ENCODE measurements around the gene HMCN1.
"Not testable (repeated sequence)": the region's sequence is repeated elsewhere in the genome, so short reads cannot be mapped to it uniquely, and the experiment has no call there.

The HMCN1 gene

DNA sequence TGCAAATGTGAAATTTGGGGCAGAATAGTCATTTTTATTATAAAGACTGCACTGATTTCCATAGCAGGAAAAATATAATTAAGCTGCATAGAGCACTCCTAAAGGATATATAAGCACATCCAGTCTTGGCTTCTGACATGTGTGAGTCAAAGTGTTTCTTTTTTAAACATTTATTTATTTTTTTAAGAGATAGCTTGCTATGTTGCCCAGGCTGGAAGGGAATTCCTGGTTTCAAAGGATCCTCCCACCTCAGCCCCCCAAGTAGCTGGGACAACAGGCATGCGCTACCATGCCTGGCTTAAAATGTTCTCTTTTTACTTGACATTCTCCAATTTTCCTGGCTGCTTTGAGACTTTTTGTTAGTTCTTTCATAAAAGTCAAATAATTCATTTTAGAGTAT is 126.1 kb downstream of the HMCN1 start:
- no peak for DNase-seq

DNA sequence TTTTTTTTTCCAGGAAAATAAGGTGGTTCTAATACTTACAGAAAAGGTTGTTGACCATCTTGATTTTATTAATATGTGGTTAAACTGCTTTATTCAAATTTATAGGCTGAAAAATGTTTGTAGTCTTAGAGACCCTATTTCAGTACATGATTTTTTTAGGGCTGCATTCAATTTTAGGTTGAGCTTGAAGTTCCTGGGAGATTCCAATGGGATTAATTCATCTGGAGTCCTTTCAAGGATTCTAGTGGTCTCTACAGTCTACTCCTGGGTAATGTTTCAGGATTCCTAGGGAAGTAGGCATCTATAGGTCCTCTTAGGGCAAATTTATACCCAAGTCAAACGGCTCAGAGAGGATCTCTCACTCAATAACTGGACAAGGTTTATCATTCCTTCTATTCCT is 126.7 kb downstream of the HMCN1 start:
- no peak for DNase-seq

DNA sequence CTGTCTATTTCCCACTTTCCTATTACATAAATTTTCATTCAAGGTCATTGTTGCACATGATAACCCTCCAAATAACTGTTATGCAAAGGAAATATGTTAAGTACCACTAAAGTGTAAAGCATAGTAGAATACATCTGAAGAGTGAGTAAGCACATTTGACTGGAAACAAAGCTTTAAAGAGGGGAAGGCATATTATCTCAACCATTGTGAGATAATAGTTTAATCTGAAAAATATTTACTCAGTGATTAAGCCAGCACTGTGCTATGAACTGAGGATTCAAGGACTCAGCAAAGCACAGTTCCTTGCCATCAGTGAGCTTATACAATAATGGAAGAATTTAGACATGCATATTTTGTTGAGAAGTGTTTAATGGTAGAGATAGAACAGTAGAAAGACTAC is 127.4 kb downstream of the HMCN1 start:
- no peak for DNase-seq

DNA sequence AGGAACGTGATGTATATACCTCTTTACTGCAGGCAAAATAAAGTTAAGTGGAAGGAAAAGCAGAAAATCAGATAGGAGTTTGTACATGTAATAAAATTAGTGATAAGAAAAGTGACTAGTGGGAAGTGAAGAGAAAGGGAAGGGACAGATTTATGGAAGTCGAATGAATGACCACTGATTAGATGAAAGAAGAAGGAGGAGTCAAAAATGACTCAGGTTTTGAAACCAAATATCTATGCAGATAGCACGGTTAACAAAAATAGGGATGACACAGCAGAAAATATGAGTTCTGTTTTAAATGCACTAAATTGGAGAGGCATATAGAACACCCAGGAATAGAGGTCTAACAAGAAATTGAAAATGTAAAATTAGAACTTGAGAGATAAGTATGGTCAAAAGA is 128.0 kb downstream of the HMCN1 start:
- no peak for DNase-seq

DNA sequence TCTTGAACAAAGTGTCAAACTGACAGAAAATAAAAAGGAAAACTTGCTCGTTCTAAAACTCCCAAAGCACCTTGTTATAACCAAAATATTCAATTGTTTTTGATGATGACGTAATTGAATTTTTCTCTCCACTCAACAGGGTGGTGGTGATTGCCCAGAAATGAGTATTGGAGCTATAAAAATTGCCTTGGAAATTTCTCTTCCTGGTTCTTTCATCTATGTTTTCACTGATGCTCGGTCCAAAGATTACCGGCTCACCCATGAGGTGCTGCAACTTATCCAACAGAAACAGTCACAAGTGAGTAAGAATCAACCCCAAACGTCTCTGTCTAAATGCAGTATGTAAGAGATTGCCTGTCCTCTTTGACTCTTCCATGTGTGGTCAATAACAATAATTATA is 130.1 kb downstream of the HMCN1 start:
- no peak for DNase-seq

DNA sequence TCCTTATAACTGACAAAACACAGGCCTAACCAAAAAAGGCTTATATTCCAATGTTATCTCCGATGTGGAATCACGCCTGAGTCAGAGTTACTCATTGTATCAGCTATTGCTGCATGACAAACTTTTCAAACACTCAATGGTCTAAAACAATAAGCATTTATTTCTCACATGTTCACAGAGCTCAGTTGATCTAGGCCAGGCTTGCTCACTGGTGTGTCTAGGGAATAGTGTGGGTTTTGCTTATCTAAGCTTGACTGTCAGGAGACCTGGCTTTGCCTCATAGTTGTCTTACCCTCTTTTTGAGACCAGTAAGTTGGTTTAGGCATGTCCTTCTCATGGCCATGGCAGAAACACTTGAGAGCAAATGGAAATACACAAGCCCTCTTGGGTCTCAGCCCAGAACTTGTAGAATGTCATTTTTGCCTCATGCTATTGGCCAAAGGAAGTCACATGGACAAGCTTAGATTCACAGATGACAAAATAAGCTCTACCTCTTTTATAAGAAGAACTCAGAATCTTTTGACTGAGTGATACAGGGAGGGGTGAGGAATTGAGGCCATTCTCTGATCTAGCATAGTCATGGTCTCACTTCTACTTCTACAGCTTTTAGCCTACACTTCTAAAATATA is 130.8 kb downstream of the HMCN1 start:
- no peak for DNase-seq

DNA sequence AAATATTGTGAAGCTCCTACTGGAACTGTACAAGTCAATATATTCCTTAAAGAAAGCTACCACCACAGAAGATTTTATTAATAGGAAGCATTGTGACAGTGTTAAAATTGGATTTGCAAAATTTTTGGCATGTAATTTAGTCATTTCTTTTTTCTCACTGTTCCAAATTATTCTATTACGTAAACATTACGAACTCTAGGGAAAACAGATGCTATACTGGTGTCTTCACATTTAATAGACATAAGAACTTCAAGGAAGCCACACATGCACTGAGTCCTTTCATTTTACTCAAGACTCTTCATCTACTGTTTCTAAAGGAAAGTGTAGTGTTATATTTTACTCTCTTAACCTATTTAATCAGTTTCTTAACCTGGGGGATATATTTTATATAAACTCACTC is 135.4 kb downstream of the HMCN1 start:
- DNase-seq, result no peak

DNA sequence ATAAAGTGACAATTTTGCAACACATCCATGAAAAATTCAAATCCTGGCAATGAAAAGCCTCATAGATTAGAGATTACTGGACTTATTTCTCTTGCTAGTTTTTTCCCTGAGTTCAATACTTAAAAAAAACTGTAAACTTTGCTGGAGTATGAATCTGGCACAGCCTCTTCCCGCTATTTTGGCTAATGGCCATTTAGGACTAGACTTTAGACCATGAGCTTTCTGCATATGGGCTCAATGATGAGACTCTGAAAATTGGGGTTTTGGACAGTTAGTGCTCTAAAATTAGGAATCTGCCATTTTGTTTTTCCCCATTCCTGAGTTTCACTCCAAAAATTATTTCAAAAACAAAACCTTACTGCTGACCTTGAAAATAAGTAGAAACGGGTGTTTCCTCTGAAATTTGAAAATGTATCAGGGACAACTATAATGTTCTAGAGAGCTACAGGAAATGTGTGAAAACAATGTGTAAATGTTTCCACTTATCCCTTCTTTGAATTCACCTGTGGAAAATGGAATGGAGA is 137.5 kb downstream of the HMCN1 start:
- DNase-seq, result no peak

DNA sequence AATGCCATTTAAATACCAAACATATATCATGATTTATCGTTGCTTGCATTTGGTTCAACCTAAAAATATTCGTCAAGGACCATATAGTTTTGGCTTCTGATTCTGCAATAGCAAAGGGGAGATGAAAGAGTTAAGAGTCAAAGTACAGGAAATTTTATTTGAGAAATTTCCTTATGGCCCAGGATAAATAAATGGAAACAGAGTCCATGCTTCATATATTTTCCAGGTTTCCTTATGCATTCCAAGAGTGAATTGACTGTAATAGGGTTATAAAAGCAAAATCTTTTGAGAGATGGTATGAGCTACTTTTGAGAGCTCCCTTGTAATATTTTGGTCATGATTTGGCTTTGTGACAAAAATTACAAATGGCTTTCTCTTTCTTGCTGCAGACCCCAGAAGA is 140.1 kb downstream of the HMCN1 start:
- no peak for DNase-seq

DNA sequence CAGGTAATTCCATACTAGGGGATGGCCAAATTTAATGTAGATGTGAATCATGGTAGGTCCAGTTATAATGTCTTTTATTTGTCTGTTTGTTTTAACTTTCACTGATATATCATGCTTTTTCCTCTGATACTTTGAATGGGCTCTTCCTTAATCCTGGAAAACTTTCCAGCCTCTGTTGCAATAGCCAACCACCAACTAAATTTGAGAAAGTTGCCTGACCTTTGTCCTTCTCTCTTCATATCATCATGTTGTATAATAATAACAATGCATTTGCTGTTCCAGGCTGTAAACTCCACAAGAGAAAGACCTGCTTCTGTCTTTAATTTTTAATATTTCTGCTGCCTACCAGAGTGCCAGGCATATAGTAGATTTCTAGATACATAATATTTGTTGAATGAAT is 146.1 kb downstream of the HMCN1 start:
- no peak for DNase-seq

DNA sequence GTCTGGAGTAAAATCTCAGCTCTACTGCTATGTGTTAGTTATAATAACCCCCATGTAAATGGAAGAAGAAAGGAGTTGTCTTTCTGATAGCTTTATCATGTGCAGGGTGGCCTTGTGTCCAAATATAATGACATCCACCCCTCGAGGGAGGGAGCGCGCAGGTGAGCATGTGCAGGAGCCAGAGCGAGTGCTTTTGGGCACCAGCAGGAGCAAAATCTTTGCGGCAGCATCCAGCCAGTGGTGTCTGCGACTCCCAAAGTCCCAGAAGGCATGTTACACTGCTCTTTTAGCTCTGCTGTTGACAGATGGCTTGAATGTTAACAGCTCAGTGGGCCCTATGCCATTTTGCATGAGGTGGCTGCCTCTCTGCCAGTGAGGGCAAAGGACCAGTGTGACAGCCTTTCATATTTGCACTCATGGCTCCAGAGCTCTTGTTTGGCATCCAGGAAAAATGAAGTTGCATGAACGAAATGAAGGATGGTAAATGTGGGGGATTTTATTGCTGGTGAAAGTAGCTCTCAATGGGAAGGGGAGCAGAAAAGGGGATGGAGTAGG is 146.7 kb downstream of the HMCN1 start:
- no peak for DNase-seq

DNA sequence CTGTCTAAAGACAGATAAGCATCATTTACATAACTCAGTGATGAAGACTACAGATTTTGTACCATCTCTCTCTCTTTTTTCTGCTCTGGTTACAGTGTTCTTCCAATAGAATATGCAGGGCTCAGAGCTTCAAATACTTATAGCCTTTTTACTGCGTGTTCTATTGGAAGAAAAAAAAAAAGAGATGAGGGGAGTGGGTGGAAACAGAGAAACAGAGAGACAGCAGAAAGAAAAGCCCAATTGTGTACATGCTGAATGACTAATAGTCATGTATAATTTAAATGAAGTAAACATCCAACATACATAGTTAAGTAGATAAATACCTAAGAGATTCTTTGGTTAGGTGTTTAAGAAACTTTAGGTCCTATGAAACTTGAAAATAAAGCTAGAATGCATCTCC is 151.9 kb downstream of the HMCN1 start:
- no peak for DNase-seq

DNA sequence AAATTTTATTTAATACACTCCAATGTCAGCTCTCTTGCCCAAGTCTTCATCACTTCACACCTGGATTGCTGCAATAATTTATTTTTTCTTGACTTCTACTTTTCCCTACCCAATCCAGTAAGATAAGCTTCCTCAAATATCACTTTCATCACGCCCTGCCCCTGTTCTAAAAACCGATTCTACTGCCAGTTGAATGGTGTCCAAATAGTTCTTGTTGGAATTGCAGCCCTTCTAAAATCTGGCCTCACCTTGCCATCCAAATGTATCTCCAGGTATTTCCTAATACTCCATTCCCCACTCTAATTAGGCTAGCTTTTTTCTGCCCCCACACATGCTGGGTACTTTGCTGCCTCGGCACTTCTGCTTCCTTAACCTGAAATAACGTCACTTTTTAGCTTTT is 152.5 kb downstream of the HMCN1 start:
- DNase-seq, result no peak

DNA sequence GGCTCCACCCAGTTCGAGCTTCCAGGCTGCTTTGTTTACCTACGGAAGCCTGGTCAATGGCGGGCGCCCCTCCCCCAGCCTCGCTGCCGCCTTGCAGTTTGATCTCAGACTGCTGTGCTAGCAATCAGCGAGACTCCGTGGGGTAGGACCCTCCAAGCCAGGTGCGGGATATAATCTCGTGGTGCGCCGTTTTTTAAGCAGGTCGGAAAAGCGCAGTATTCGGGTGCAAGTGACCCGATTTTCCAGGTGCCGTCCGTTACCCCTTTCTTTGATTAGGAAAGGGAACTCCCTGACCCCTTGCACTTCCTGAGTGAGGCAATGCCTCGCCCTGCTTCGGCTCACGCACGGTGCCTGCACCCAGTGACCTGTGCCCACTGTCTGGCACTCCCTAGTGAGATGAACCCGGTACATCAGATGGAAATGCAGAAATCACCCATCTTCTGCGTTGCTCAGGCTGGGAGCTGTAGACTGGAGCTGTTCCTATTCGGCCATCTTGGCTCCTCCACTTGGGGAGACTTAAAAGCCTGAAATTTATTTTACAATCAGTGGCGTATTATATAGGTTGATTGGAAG is 158.7 kb downstream of the HMCN1 start:
- DNase-seq, result not testable (repeated sequence)

DNA sequence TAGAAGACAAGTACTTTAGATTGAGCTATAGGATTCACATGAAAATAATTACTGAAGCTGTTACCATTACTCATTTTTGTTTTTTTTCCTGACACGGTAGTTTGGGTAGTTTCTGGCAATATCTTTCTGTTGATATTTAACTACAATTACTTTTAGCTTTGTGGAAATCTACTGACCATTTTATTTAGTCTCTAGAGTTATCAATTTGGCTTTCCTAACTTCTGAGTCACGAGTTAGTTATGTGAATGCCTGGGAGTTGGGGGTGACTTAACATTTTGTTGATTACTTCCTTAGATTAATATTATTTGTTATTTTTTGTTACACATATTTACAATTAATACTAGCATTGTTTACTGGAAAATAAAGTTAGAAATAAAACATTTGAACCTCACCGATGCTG is 160.6 kb downstream of the HMCN1 start:
- DNase-seq, result no peak

DNA sequence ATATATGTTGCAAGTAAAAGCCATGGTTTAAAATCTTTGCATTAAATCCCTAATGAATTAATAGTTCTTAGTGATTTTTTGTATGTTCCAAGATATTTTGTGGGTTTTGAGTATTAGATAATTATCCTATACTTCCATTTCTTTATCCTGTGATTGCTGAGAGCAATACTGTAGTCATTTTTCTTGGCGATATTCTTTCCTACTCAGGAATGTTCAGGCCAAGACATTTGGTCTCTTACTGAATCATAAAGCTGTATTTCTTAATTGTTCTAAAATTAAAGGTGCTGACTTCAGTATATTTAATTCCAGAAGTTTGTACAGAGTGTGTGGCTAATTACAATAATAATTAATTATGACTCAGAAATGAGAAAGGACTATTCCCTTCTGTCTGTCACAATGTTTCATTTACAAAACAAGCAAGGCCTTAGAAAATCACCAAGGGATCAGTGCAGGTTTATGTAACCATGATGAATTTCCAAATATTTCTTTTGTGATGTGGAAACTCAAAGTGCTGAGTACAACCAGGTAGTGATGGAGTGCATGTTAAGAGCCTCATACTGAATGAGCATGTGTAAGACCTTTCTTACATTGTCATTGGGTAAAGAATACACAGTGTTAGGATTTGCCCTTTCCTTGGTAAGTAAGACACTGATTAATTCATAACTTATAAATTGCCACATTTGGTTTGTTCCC is 161.2 kb downstream of the HMCN1 start:
- no peak for DNase-seq

DNA sequence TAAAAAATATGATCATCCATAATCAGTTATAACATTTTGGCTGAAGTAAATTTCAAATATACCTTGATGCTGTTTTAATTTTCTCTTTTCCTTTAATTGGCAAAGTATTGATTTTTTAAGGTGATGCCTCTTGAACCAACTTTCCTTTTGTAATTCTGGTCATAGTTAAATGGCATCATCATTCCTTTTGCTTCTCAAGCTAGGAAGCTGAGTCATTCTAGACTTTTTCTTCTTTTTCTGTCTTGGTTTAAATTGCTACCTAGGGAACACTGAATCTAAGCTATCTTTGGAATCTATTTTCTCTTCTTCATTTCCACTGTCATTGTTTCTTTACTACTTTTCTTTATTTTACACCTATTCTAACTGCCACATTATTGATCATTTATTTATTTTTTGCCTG is 162.7 kb downstream of the HMCN1 start:
- no peak for DNase-seq

DNA sequence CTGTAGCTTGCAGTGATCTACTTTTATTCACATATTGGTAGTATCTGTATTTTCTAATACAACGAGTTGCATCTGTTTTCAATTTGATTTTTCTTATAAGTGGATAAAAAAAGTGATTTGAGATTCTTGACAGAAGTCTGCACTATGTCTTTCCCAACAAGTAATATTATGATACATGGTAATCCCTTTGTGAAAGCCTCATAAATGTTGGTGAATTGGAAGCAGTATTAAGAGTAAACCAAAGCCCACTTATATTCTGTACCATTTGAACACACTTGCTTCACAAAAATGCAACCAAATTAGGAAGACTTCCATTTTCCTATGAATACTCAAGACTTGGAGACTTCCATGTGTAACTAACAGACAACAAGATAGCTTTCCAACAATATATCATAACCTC is 172.0 kb downstream of the HMCN1 start:
- DNase-seq, result no peak

DNA sequence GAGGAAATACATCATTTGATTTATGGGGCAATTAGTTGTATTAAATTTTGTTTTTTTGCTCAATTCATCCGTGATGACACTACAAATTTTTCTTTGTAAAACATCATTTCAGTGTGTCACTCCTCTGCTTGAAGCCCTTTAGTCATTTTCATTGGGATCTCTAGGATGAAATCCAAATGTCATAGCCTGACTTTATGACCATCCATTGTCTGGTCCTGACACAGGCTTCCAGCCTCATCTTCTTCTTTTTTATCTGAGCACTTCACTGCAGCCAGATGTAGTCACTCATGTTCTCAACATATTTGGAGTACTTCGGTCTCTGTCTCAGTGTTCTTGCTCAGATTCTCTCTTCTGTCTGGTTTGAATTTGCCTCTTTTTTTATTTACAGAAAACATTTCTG is 173.1 kb downstream of the HMCN1 start:
- no peak for DNase-seq

DNA sequence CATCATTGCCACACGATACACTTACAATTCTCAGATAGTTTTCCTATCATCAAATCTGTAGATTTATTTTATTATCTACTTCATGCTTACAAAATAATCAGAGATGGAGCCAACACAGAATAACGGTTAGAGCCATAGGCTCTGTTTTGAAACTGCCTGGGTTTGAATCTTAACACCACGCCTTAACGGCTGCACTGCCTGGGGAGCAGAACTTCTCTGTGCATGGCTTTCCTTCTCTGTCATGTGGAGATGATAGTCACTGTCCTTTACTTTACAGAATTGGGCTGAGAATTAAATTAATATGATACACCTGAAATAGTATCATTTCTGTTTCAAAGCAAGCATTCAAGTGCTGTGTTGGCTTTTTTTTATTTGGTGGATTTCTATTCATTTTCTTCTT is 177.8 kb downstream of the HMCN1 start:
- DNase-seq, result no peak

DNA sequence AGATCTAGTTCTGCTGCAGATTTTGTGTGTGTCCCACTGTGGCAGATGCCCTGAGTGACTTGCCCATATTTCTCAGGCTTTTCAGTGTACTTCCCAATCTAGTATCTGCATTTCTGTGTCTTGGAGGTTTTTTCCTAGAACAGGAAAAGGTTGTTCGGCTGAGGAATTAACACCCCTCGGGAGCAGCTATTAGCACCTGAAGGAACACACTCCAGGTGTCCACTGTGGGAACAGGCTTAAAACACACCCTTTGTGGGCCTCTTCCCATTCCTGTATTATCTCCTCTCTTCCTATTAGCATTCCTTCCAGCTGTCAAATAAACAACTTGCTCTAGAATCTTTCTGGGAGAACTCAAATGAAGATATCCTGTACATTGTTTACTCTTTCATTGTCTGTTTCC is 178.3 kb downstream of the HMCN1 start:
- DNase-seq, result no peak

DNA sequence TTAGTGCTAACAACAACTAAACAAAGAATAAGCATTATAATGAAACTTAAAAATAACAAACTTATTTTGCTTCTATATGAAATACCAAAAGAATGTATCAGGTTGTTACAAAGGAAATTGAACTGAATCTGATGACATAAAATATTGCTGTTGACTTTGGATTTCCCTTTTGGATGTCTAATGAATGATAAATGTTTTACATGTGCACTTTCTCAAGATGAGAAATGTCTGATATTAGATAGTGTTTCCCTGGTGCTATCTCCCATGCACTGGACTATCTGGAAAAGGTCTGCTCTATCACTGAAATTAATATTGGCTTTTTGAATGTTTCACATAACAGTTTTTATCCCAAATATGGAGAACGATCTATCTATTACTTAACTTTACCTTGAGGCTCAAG is 179.9 kb downstream of the HMCN1 start:
- no peak for DNase-seq

DNA sequence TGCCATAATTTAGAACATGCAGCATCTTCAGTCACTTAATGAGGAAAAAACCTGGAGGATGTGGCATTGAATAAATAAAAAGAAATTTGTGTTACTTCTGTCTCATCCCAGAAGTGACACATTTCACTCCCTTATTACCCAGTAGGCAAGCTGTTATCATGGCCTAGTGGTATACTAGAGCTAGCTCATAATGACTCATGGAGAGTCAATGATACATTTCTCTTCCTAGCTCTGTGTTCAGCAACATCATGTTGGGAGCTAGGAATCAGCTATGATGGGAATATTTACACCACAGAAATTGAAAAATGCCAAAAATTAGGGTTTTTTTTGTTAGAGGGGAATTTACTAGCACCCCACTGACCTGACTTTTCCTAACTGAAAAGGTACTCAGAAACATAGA is 182.7 kb downstream of the HMCN1 start:
- no peak for DNase-seq

DNA sequence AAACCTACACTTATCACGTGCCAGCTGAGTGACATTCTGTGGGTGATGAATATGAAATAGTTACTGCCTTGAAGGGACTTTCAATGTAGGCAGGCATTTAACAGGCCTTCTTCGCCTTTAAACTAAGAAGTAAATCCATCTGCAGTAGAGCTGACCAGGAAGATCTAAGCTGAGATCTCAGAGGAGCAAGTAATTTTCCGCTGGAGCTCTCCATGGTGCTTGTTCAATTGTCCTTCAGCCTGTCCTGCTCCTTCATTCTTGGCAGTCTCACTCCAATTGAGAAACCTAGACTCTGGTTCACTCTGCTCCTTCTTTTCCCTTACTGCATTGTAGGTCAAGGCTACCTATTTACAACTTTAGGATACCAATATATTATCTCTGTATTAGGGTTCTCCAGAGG is 183.5 kb downstream of the HMCN1 start:
- no peak for DNase-seq
